ENCODE data around the gene ID1.
"Not testable (repeated sequence)": the region's sequence is repeated elsewhere in the genome, so short reads cannot be mapped to it uniquely, and the experiment has no call there.

The ID1 gene

GRCh38 chr20:31608251-31608945 is 3.3 kb downstream of the ID1 start:
- peak; percentile 30 for ATAC-seq
- TF ChIP-seq ZFP30 (CRISPR knock-in tag; IDR thresholded peaks at IDR 0.05) = no peak; the same call in 1 of the 2 replicates
- TF ChIP-seq ESRRG (CRISPR knock-in tag; IDR thresholded peaks at IDR 0.05) = peak; percentile 40; the same call in 1 of the 2 replicates
- TF ChIP-seq ARNTL (CRISPR knock-in tag; IDR thresholded peaks at IDR 0.05; ENCODE audit: borderline replicate concordance, low read depth) = peak; percentile 91
- peak; percentile 82 for TF ChIP-seq PATZ1 (CRISPR knock-in tag; IDR thresholded peaks at IDR 0.05; ENCODE audit: borderline replicate concordance)
- TF ChIP-seq ZFP3 (CRISPR knock-in tag; IDR thresholded peaks at IDR 0.05) = peak; percentile 84; the same call in 1 of the 2 replicates
- no peak for TF ChIP-seq TOX (CRISPR knock-in tag; IDR thresholded peaks at IDR 0.05; ENCODE audit: borderline replicate concordance)
- peak; percentile 77 for TF ChIP-seq CREB5 (CRISPR knock-in tag; IDR thresholded peaks at IDR 0.05; ENCODE audit: low read depth)
- peak; percentile 94 for TF ChIP-seq GLIS3 (CRISPR knock-in tag; IDR thresholded peaks at IDR 0.05)
- TF ChIP-seq ISL1 (CRISPR knock-in tag; IDR thresholded peaks at IDR 0.05) = no peak
- TF ChIP-seq TSHZ2 (CRISPR knock-in tag; IDR thresholded peaks at IDR 0.05) = peak; percentile 79; the same call in 1 of the 2 replicates
- 0 out of 2 replicates have a peak, but pooled peaks have one; percentile 55 for TF ChIP-seq ZNF8 (CRISPR knock-in tag; IDR thresholded peaks at IDR 0.05)
- TF ChIP-seq SNAI2 (CRISPR knock-in tag; IDR thresholded peaks at IDR 0.05) = peak; percentile 75; the same call in 1 of the 2 replicates
- peak; percentile 82 for TF ChIP-seq TCF4 (CRISPR knock-in tag; IDR thresholded peaks at IDR 0.05; ENCODE audit: borderline replicate concordance)
- peak; percentile 70 for TF ChIP-seq ZNF70 (CRISPR knock-in tag; IDR thresholded peaks at IDR 0.05)
- 0 out of 2 replicates have a peak, but pooled peaks have one; percentile 39 for TF ChIP-seq CSDC2 (CRISPR knock-in tag; IDR thresholded peaks at IDR 0.05)
- no peak; the same call in 1 of the 2 replicates for TF ChIP-seq PPARA (CRISPR knock-in tag; IDR thresholded peaks at IDR 0.05; ENCODE audit: borderline replicate concordance)

GRCh38 chr20:31612271-31612640 is 7.2 kb downstream of the ID1 start:
- not testable (repeated sequence) for ATAC-seq

GRCh38 chr20:31615416-31615815 is 10.3 kb downstream of the ID1 start:
- no peak for ATAC-seq
- no peak for TF ChIP-seq ZNF70 (CRISPR knock-in tag; IDR thresholded peaks at IDR 0.05)
- TF ChIP-seq TCF4 (CRISPR knock-in tag; IDR thresholded peaks at IDR 0.05; ENCODE audit: borderline replicate concordance) = no peak
- no peak for TF ChIP-seq BACH2 (CRISPR knock-in tag; IDR thresholded peaks at IDR 0.05; ENCODE audit: borderline replicate concordance)
- TF ChIP-seq CSDC2 (CRISPR knock-in tag; IDR thresholded peaks at IDR 0.05) = no peak
- no peak for TF ChIP-seq CREB5 (CRISPR knock-in tag; IDR thresholded peaks at IDR 0.05; ENCODE audit: low read depth)
- no peak for TF ChIP-seq ZNF565 (CRISPR knock-in tag; conservative IDR thresholded peaks at IDR 0.05; ENCODE audit: low read depth)
- TF ChIP-seq ARNTL (CRISPR knock-in tag; IDR thresholded peaks at IDR 0.05; ENCODE audit: borderline replicate concordance, low read depth) = no peak
- TF ChIP-seq SNAI2 (CRISPR knock-in tag; IDR thresholded peaks at IDR 0.05) = no peak
- TF ChIP-seq TSHZ2 (CRISPR knock-in tag; IDR thresholded peaks at IDR 0.05) = no peak
- no peak for TF ChIP-seq ESRRG (CRISPR knock-in tag; IDR thresholded peaks at IDR 0.05)
- TF ChIP-seq POU6F1 (CRISPR knock-in tag; IDR thresholded peaks at IDR 0.05; ENCODE audit: borderline replicate concordance, low read depth) = no peak
- TF ChIP-seq TOX (CRISPR knock-in tag; IDR thresholded peaks at IDR 0.05; ENCODE audit: borderline replicate concordance) = no peak
- TF ChIP-seq ZFP3 (CRISPR knock-in tag; IDR thresholded peaks at IDR 0.05) = no peak
